Left lung (tissue), 10 donors: ENCODE results near the gene NQO2. TPM values are rescaled to one million over a fixed set of nuclear protein-coding genes. Genes with fewer than 3 reads are reported as not detected.

ENCODE experiments used
- ATAC-seq: fragments of 200-7000 bp; cut with Tn5 transposase; one replicate; pipeline ENCODE4 v1.9.1; 2020; ENCODE audit warnings: moderate library complexity
- DNase-seq, 4 donors: peaks; one replicate each; pipeline ENCODE4 v3.0.0-alpha.2; 2013 to 2020
- H3K27ac ChIP-seq, 2 donors: fragments of 200-600 bp; sonication (generic) in 1 of 2; one replicate each; pipeline versions ENCODE4 v1.5.0 to v1.8.0; 2020 to 2021
- H3K27me3 ChIP-seq, 2 donors: fragments of 200-600 bp; sonication (generic) in 1 of 2; one replicate each; pipeline versions ENCODE4 v1.5.0 to v1.8.0; 2020 to 2021
- H3K36me3 ChIP-seq, 2 donors: fragments of 200-600 bp; sonication (generic) in 1 of 2; one replicate each; pipeline versions ENCODE4 v1.5.0 to v1.8.0; 2020 to 2021
- H3K4me1 ChIP-seq, 2 donors: fragments of 200-600 bp; one replicate each; pipeline ENCODE4 v1.8.0; 2021
- H3K4me3 ChIP-seq, 2 donors: fragments of 200-600 bp; sonication (generic) in 1 of 2; one replicate each; pipeline versions ENCODE4 v1.5.0 to v1.8.0; 2020 to 2021; ENCODE audit warnings: mild to moderate bottlenecking in 1 of 2
- H3K9me3 ChIP-seq, 2 donors: fragments of 200-600 bp; sonication (generic) in 1 of 2; one replicate each; pipeline versions ENCODE4 v1.5.0 to v1.8.0; 2020 to 2021
- CTCF ChIP-seq, 2 donors: fragments of 200-600 bp; sonication (generic) in 1 of 2; IDR thresholded peaks; one replicate each; pipeline versions ENCODE4 v1.5.0 to v1.8.0; 2021; ENCODE audit warnings: antibody characterized with exemption in 2 of 2
- intact Hi-C, 2 donors: fragments of 100-400 bp; cut with DNase I; formaldehyde crosslinking; loops; one replicate each; pipeline versions ENCODE4 v1.11.2 to v1.14.2; 2022
- polyA plus RNA-seq, 6 donors: library from polyadenylated mRNA; unstranded; fragments of 120-200 nt; gene quantifications; one replicate each; pipeline ENCODE4 v1.2.1, GENCODE V29; 2013; ENCODE audit not compliant: insufficient read length in 6 of 6
- total RNA-seq, 2 donors: library from RNA; stranded (reverse); fragmentation: NEBNext Ultra II Directional; extraction: Animal tissue kit (Norgen Biotek cat#: 25700); gene quantifications; one replicate each; pipeline ENCODE4 v1.2.1, GENCODE V29; 2021
- donor health status: DM: no; HTN: yes; CAD: no.
- donor health status: DM: no; HTN: no; CAD: no.

The NQO2 gene
- total and polyA plus RNA-seq, 8 donors, result 22.0 to 55.8 (median 31.7) TPM

- ATAC-seq (no peak), DNase-seq (no peak)
- Histone ChIP-seq H3K9me3 (no peaks in the 10 kb centered on the region), H3K27ac (peak overlapping the region; percentile 47 to 69), H3K27me3 (no peaks in the 10 kb centered on the region), H3K36me3 (peaks cover 3 to 58% of the 10 kb centered on the region in 2 donors), H3K4me1 (peaks cover 2 to 40% of the 10 kb centered on the region in 2 donors), H3K4me3 (no peak overlapping the region)
- TF ChIP-seq CTCF (IDR thresholded peaks at IDR 0.05), result no peak
- intact Hi-C loops, result no loop called here
These were observed 46.6 kb upstream of the NQO2 start for GRCh38 chr6:2953098-2953497.

GRCh38 chr6:2956930-2957685, 42.6 kb upstream of the NQO2 start:
- TF ChIP-seq CTCF (IDR thresholded peaks at IDR 0.05), result no peak
- peaks cover 19 to 71% of the 10 kb centered on the region in 2 donors for H3K4me1 ChIP-seq
- no peak overlapping the region for H3K4me3 ChIP-seq
- peaks cover 0 to 42% of the 10 kb centered on the region in 2 donors for H3K36me3 ChIP-seq
- peak overlapping the region in 1 of 2 donors; percentile 74 for H3K27ac ChIP-seq
- intact Hi-C loops, result no loop called here
- H3K27me3 ChIP-seq, result no peaks in the 10 kb centered on the region
- no peaks in the 10 kb centered on the region for H3K9me3 ChIP-seq
- no peak for DNase-seq
- no peak for ATAC-seq

GRCh38 chr6:2957696-2958330, 41.9 kb upstream of the NQO2 start:
- no peak for TF ChIP-seq CTCF (IDR thresholded peaks at IDR 0.05)
- ATAC-seq, result no peak
- Histone ChIP-seq H3K27ac (peak overlapping the region; percentile 60 to 74), H3K27me3 (no peaks in the 10 kb centered on the region), H3K36me3 (peaks cover 0 to 40% of the 10 kb centered on the region in 2 donors), H3K4me1 (peaks cover 19 to 71% of the 10 kb centered on the region in 2 donors), H3K4me3 (no peak overlapping the region), H3K9me3 (no peaks in the 10 kb centered on the region)
- intact Hi-C loops, result no loop called here
- no peak for DNase-seq

- intact Hi-C loops, result no loop called here
- H3K4me1 ChIP-seq, result peaks cover 19 to 71% of the 10 kb centered on the region in 2 donors
- no peaks in the 10 kb centered on the region for H3K27me3 ChIP-seq
- peaks cover 0 to 35% of the 10 kb centered on the region in 2 donors for H3K36me3 ChIP-seq
- H3K27ac ChIP-seq, result peak overlapping the region; percentile 60 to 74
- peak; percentile 72 for ATAC-seq
- TF ChIP-seq CTCF (IDR thresholded peaks at IDR 0.05), result no peak
- H3K9me3 ChIP-seq, result no peaks in the 10 kb centered on the region
- H3K4me3 ChIP-seq, result no peak overlapping the region
- peak in 3 of 4 donors; percentile 54 to 92 (median 74) for DNase-seq
These were observed 41.4 kb upstream of the NQO2 start for GRCh38 chr6:2958331-2958711.

GRCh38 chr6:2958776-2959175, 40.9 kb upstream of the NQO2 start:
- intact Hi-C loops, result no loop called here
- ATAC-seq (no peak), DNase-seq (no peak)
- no peak overlapping the region for H3K4me3 ChIP-seq
- peak overlapping the region; percentile 60 to 74 for H3K27ac ChIP-seq
- no peaks in the 10 kb centered on the region for H3K27me3 ChIP-seq
- peaks cover 0 to 31% of the 10 kb centered on the region in 2 donors for H3K36me3 ChIP-seq
- TF ChIP-seq CTCF (IDR thresholded peaks at IDR 0.05), result no peak
- H3K9me3 ChIP-seq, result no peaks in the 10 kb centered on the region
- H3K4me1 ChIP-seq, result peaks cover 19 to 73% of the 10 kb centered on the region in 2 donors
